Ishikawa (cell line): Measurements from ENCODE around the gene NTSR1.

ENCODE experiments used
- CEBPB ChIP-seq: IDR thresholded peaks from 2 replicates; pipeline ENCODE4 v1.6.1; 2012
- CREB1 ChIP-seq: IDR thresholded peaks from 2 replicates; pipeline ENCODE4 v1.6.1; 2012; ENCODE audit warnings: low read depth
- EP300 ChIP-seq: IDR thresholded peaks from 2 replicates; pipeline ENCODE4 v1.6.1; 2012; ENCODE audit warnings: borderline replicate concordance
- NFIC ChIP-seq: IDR thresholded peaks from 2 replicates; pipeline ENCODE4 v1.6.1; 2012
- RAD21 ChIP-seq: IDR thresholded peaks from 2 replicates; pipeline ENCODE4 v1.6.1; 2012; ENCODE audit warnings: low read depth
- TAF1 ChIP-seq: IDR thresholded peaks from 2 replicates; pipeline ENCODE4 v1.6.1; 2012; ENCODE audit warnings: low read depth, mild to moderate bottlenecking
- TCF12 ChIP-seq: IDR thresholded peaks from 2 replicates; pipeline ENCODE4 v1.6.1; 2012; ENCODE audit warnings: low read depth
- TF ChIP-seq, protein P1 (sequence below): IDR thresholded peaks from 2 replicates; pipeline ENCODE4 v1.6.1; 2012
- TF ChIP-seq, protein P2 (sequence below): IDR thresholded peaks from 2 replicates; pipeline ENCODE4 v1.6.1; 2012

DNA sequence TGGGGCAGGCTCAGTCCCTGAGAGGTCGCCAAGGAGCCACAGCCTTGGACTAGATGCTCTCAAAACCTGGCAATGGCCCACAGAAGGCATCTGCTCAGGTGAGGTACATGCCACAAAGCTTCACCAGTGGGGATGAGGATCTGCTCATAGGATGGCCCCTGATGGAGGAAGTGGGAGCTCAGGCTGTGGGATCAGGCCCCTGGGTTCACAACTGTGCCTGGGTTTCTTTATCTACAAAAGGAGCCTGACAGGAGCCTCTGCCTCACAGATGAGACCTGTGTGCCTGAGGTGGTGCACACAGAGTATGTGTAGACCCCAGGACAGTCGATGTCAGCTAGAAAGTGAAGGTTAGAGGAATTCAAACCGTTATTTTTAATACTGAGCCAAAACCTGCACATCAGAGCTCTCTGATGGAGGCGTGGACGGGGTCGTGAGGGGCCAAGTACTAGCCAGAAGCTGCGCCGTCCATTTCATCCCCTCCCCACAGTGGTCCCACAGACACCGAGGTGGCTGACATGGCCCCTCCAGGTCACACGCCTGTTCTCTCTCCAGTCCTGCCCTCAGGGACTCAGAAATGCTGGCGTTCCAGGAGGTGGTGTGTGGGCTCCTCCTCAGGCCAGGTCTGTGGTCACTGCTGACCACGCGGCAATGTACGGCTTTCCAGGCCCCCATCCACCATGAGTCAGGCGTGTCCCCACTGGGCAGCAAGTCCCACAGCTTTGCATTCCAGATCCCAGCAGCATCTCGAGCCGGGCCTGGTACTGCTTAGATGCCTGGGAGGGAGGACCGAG, 33.3 kb downstream of the NTSR1 start:
- no peak for TF ChIP-seq TCF12
- TF ChIP-seq, protein P1, sequence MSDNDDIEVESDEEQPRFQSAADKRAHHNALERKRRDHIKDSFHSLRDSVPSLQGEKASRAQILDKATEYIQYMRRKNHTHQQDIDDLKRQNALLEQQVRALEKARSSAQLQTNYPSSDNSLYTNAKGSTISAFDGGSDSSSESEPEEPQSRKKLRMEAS = no peak
- no peak for TF ChIP-seq CREB1
- TF ChIP-seq, protein P2, sequence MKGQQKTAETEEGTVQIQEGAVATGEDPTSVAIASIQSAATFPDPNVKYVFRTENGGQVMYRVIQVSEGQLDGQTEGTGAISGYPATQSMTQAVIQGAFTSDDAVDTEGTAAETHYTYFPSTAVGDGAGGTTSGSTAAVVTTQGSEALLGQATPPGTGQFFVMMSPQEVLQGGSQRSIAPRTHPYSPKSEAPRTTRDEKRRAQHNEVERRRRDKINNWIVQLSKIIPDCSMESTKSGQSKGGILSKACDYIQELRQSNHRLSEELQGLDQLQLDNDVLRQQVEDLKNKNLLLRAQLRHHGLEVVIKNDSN = no peak
- no peak for TF ChIP-seq EP300
- no peak for TF ChIP-seq CEBPB
- no peak for TF ChIP-seq NFIC
- TF ChIP-seq RAD21 = no peak
- TF ChIP-seq TAF1 = no peak
